SK-N-SH (cell line): Measurements from ENCODE around the gene FLT3LG. TPM values are rescaled to one million over a fixed set of nuclear protein-coding genes. Genes with fewer than 3 reads are reported as not detected.

Source experiments
- CTCF ChIA-PET: fragments of 300-600, 350-600 bp; formaldehyde crosslinking; extraction: SDS; loops from one replicate; lab custom pipeline; 2021; lab: Yijun Ruan, JAX
- POLR2A ChIA-PET: fragments of 350-600 bp; sonication (Branson Sonifier 250); formaldehyde crosslinking; extraction: SDS; loops from one replicate; lab custom pipeline; 2020; ENCODE audit warnings: antibody characterized with exemption, inconsistent platforms; lab: Yijun Ruan, JAX
- DNase-seq: peaks from one replicate; pipeline ENCODE4 v3.0.0; 2012
- H2AFZ ChIP-seq: fragments of 200-600 bp; sonication (generic); 2 replicates; pipeline ENCODE4 v1.8.1; 2016; ENCODE audit warnings: antibody characterized with exemption, mild to moderate bottlenecking, low read depth
- H3F3A ChIP-seq: fragments of 200-600 bp; sonication (generic); replicated peaks from 2 replicates; pipeline ENCODE3; 2016; ENCODE audit warnings: antibody characterized with exemption, mild to moderate bottlenecking; ENCODE audit not compliant: insufficient read depth
- H3K27ac ChIP-seq, 2 experiments: fragments of 200-500 bp in 1 of 2; fragments of 200-600 bp in 1 of 2; sonication (Bioruptor generic) in 1 of 2; sonication (generic), shearing (Covaris generic) in 1 of 2; 2 replicates each; pipeline versions ENCODE4 v1.5.1 to v1.6.1; 2014 to 2016; ENCODE audit warnings: low read depth in 2 of 2, inconsistent platforms in 1 of 2, low read length in 1 of 2, mild to moderate bottlenecking in 1 of 2, mixed read lengths in 1 of 2
- H3K27me3 ChIP-seq: fragments of 200-600 bp; sonication (generic), shearing (Covaris generic); 2 replicates; pipeline ENCODE4 v1.6.1; 2016; ENCODE audit warnings: mixed run types; ENCODE audit not compliant: insufficient read depth
- H3K36me3 ChIP-seq, 2 experiments: fragments of 200-500 bp in 1 of 2; fragments of 200-600 bp in 1 of 2; sonication (Bioruptor generic) in 1 of 2; sonication (generic) in 1 of 2; replicated peaks in 1 of 2; 2 replicates each; pipeline versions ENCODE3 to v1.5.1; 2014 to 2016; ENCODE audit warnings: low read length in 1 of 2, mild to moderate bottlenecking in 1 of 2; ENCODE audit not compliant: insufficient read depth in 2 of 2, control insufficient read depth in 1 of 2
- H3K4me1 ChIP-seq, 2 experiments: fragments of 200-500 bp in 1 of 2; fragments of 200-600 bp in 1 of 2; sonication (Bioruptor generic) in 1 of 2; sonication (generic), shearing (Covaris generic) in 1 of 2; 2 replicates each; pipeline versions ENCODE4 v1.5.1 to v1.6.1; 2014 to 2016; ENCODE audit warnings: low read depth in 1 of 2, low read length in 1 of 2, mixed run types in 1 of 2; ENCODE audit not compliant: insufficient read depth in 2 of 2, control insufficient read depth in 1 of 2
- H3K4me2 ChIP-seq: fragments of 200-600 bp; sonication (generic), shearing (Covaris generic); 2 replicates; pipeline ENCODE4 v1.6.1; 2017; ENCODE audit warnings: mixed run types
- H3K4me3 ChIP-seq, 2 experiments: fragments of 200-500 bp in 1 of 2; fragments of 200-600 bp in 1 of 2; sonication (Bioruptor generic) in 1 of 2; sonication (generic), shearing (Covaris generic) in 1 of 2; 2 replicates each; pipeline versions ENCODE4 v1.5.1 to v1.8.1; 2014 to 2016; ENCODE audit warnings: low read depth in 2 of 2, inconsistent platforms in 1 of 2, low read length in 1 of 2, mild to moderate bottlenecking in 1 of 2, mixed read lengths in 1 of 2, moderate library complexity in 1 of 2
- H3K79me2 ChIP-seq: fragments of 200-600 bp; sonication (generic); 2 replicates; pipeline ENCODE4 v1.8.1; 2017; ENCODE audit warnings: mild to moderate bottlenecking; ENCODE audit not compliant: insufficient read depth
- H3K9ac ChIP-seq: fragments of 200-600 bp; sonication (generic); 2 replicates; pipeline ENCODE4 v1.6.1; 2017; ENCODE audit warnings: mixed run types
- H3K9me2 ChIP-seq: fragments of 200-600 bp; sonication (generic); 2 replicates; pipeline ENCODE4 v1.6.1; 2017; ENCODE audit warnings: mixed run types
- H3K9me3 ChIP-seq: fragments of 200-600 bp; sonication (generic); 2 replicates; pipeline ENCODE4 v1.6.1; 2017; ENCODE audit warnings: mixed run types, mild to moderate bottlenecking, moderate library complexity
- H4K20me1 ChIP-seq: fragments of 200-600 bp; sonication (generic); 2 replicates; pipeline ENCODE4 v1.6.1; 2017; ENCODE audit warnings: mild to moderate bottlenecking, mixed run types; ENCODE audit not compliant: insufficient read depth
- CTCF ChIP-seq: fragments of 200-600 bp; sonication (generic); IDR thresholded peaks from 2 replicates; pipeline ENCODE4 v1.6.1; 2017; ENCODE audit warnings: antibody characterized with exemption, mild to moderate bottlenecking, moderate library complexity
- GABPA ChIP-seq: IDR thresholded peaks from 2 replicates; pipeline ENCODE4 v1.4.0; 2012; ENCODE audit warnings: low read depth, mild to moderate bottlenecking
- GATA2 ChIP-seq: sonication (generic); formaldehyde crosslinking; IDR thresholded peaks from 2 replicates; pipeline ENCODE4 v1.5.0; 2020; ENCODE audit warnings: mild to moderate bottlenecking, missing genetic modification reagents
- JUND ChIP-seq: IDR thresholded peaks from 2 replicates; pipeline ENCODE4 v1.4.0; 2012
- NFIC ChIP-seq: IDR thresholded peaks from 2 replicates; pipeline ENCODE4 v1.4.0; 2012; ENCODE audit warnings: borderline replicate concordance
- NRF1 ChIP-seq: IDR thresholded peaks from 2 replicates; pipeline ENCODE4 v1.6.1; 2012; ENCODE audit warnings: low read depth, mild to moderate bottlenecking, low read length
- RAD21 ChIP-seq: IDR thresholded peaks from 2 replicates; pipeline ENCODE4 v1.6.1; 2012; ENCODE audit warnings: mild to moderate bottlenecking, low read length
- RFX5 ChIP-seq: IDR thresholded peaks from 2 replicates; pipeline ENCODE4 v1.6.1; 2012; ENCODE audit warnings: mild to moderate bottlenecking, improper control_type of control experiment, low read length
- TCF12 ChIP-seq: IDR thresholded peaks from 2 replicates; pipeline ENCODE4 v1.4.0; 2012
- USF2 ChIP-seq: fragments of 150-350 bp; IDR thresholded peaks from 2 replicates; pipeline ENCODE4 v1.6.1; 2017; ENCODE audit warnings: antibody characterized with exemption, low read length, low read depth, borderline replicate concordance
- WGBS: methylation state at CpG from one replicate; pipeline ENCODE4 v1.1.6; 2017; ENCODE audit warnings: low lambda C conversion rate; 5-methylcytosine and 5-hydroxymethylcytosine counted together
- polyA plus RNA-seq, 3 experiments: library from polyadenylated mRNA; depleted of rRNA; stranded (reverse); fragments of >200 nt; gene quantifications; 2 replicates each; pipeline ENCODE4 v1.2.3, GENCODE V29; 2012
- TF ChIP-seq, protein P1 (sequence below): IDR thresholded peaks from 2 replicates; pipeline ENCODE4 v1.4.0; 2012; ENCODE audit warnings: low read depth, borderline replicate concordance

The FLT3LG gene
- polyA plus RNA-seq, 1 of the 3 experiments (the other 2 are of a cell fraction): 6.4 TPM

DNA sequence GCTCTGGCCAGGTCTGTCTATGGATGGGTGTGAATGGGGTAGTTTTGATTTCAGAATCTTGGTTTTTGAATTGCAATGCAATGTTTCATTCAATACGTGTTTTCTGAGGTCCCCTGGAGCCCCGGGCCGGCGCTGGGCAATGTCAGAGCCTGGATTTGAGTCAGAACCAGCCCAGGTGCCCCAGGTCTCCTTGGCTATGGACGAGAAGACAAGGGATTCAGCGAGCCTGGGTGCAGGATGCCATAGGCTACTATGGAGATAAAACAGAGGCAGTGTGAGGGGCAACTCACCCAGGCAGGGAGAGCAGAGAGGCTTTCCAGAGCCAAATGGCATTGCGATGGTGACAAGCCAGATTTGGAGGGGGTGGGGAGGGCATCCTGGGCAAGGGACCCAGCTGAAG lies 12.2 kb downstream of the FLT3LG start:
- Histone ChIP-seq H3K27ac (no peak overlapping the region), H3F3A (peaks cover 32% of the 10 kb centered on the region), H3K27me3 (no peaks in the 10 kb centered on the region), H3K79me2 (peaks cover 38% of the 10 kb centered on the region), H3K9me3 (no peaks in the 10 kb centered on the region), H3K4me2 (no peak overlapping the region), H3K36me3 (peaks cover 18 to 34% of the 10 kb centered on the region in 2 experiments), H3K4me1 (peaks cover 0 to 21% of the 10 kb centered on the region in 2 experiments; a peak in 1 of 4 replicates), H3K9me2 (no peaks in the 10 kb centered on the region), H2AFZ (peak overlapping the region; percentile 86; the same call in 1 of the 2 replicates), H3K4me3 (no peak overlapping the region), H4K20me1 (peaks cover 32% of the 10 kb centered on the region), H3K9ac (no peak overlapping the region)
- TF ChIP-seq NRF1 (no peak), USF2 (no peak), GATA2 (CRISPR knock-in tag) (no peak), RAD21 (no peak), GABPA (no peak), TCF12 (no peak), JUND (no peak)
- TF ChIP-seq, protein P1, sequence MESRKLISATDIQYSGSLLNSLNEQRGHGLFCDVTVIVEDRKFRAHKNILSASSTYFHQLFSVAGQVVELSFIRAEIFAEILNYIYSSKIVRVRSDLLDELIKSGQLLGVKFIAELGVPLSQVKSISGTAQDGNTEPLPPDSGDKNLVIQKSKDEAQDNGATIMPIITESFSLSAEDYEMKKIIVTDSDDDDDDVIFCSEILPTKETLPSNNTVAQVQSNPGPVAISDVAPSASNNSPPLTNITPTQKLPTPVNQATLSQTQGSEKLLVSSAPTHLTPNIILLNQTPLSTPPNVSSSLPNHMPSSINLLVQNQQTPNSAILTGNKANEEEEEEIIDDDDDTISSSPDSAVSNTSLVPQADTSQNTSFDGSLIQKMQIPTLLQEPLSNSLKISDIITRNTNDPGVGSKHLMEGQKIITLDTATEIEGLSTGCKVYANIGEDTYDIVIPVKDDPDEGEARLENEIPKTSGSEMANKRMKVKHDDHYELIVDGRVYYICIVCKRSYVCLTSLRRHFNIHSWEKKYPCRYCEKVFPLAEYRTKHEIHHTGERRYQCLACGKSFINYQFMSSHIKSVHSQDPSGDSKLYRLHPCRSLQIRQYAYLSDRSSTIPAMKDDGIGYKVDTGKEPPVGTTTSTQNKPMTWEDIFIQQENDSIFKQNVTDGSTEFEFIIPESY: no peak
- 85% methylated on average over 7 of the region's 7 CpGs for WGBS
- no peak for DNase-seq
- ChIA-PET CTCF (no interaction called here), POLR2A (no interaction called here)

- H2AFZ ChIP-seq: peak overlapping the region; percentile 86
- H3K27ac ChIP-seq: peak overlapping the region; percentile 31 to 36; a peak in 2 of 4 replicates
- DNase-seq: no peak
- no peaks in the 10 kb centered on the region for H3K9me3 ChIP-seq
- H3K4me1 ChIP-seq: peaks cover 0 to 21% of the 10 kb centered on the region in 2 experiments; a peak in 1 of 4 replicates
- H3K4me2 ChIP-seq: no peak overlapping the region
- H3K4me3 ChIP-seq: no peak overlapping the region
- ChIA-PET CTCF (interaction anchor here (1.5 to 3.4 kb wide), 2 partner anchors 60 to 83 kb away, joined by 4 to 12 read pairs; no protein-coding TSS in a partner anchor), POLR2A (no interaction called here)
- no peaks in the 10 kb centered on the region for H3K27me3 ChIP-seq
- peaks cover 32% of the 10 kb centered on the region for H4K20me1 ChIP-seq
- peaks cover 23 to 34% of the 10 kb centered on the region in 2 experiments for H3K36me3 ChIP-seq
- WGBS: 76% methylated on average over 16 of the region's 23 CpGs
- TF ChIP-seq NFIC: no peak
- no peak for TF ChIP-seq RFX5
- TF ChIP-seq GABPA: no peak
- no peak for TF ChIP-seq USF2
- TF ChIP-seq CTCF: no peak
- H3F3A ChIP-seq: peaks cover 36% of the 10 kb centered on the region
- no peaks in the 10 kb centered on the region for H3K9me2 ChIP-seq
- peaks cover 38% of the 10 kb centered on the region for H3K79me2 ChIP-seq
- H3K9ac ChIP-seq: no peak overlapping the region
These were observed 12.8 kb downstream of the FLT3LG start for GRCh38 chr19:49486710-49487276.
